H1 (cell line): Measurements from ENCODE around the gene CD164L2. TPM values are rescaled to one million over a fixed set of nuclear protein-coding genes. Genes with fewer than 3 reads are reported as not detected.

Experiments used
- CTCF ChIA-PET: fragments of 300-600 bp; sonication (Branson Sonifier 250); formaldehyde crosslinking; loops from one replicate; lab custom pipeline; 2021; ENCODE audit not compliant: partially characterized antibody; lab: Charles Lee
- POLR2A ChIA-PET: fragments of 300-600 bp; sonication (Branson Sonifier 250); formaldehyde crosslinking; loops from one replicate; lab custom pipeline; 2021; ENCODE audit warnings: inconsistent platforms; ENCODE audit not compliant: partially characterized antibody; lab: Charles Lee
- DNase-seq, 2 experiments: peaks; one replicate each; pipeline versions ENCODE4 v3.0.0 to v3.0.0-alpha.2; 2010 to 2022; ENCODE audit warnings: low spot score in 2 of 2, low read depth in 1 of 2, mixed read lengths in 1 of 2
- FAIRE-seq: peaks from 2 replicates; lab custom pipeline; 2011; peaks lifted over from hg19 to GRCh38; lab: Jason Lieb, UNC
- H2AFZ ChIP-seq: 2 replicates; pipeline ENCODE4 v1.8.1; 2012; ENCODE audit warnings: low read length, inconsistent platforms
- H2AK5ac ChIP-seq: 2 replicates; pipeline ENCODE4 v1.6.1; 2013; ENCODE audit warnings: low read depth, low read length
- H2BK120ac ChIP-seq: replicated peaks from 2 replicates; pipeline ENCODE3; 2013; ENCODE audit warnings: low read depth, low read length, inconsistent platforms
- H2BK12ac ChIP-seq: 2 replicates; pipeline ENCODE4 v1.6.1; 2013; ENCODE audit warnings: low read depth, low read length
- H2BK15ac ChIP-seq: 2 replicates; pipeline ENCODE4 v1.6.1; 2013; ENCODE audit warnings: low read length
- H2BK20ac ChIP-seq: 2 replicates; pipeline ENCODE4 v1.6.1; 2013; ENCODE audit warnings: low read length
- H2BK5ac ChIP-seq: 2 replicates; pipeline ENCODE4 v1.6.1; 2013; ENCODE audit warnings: low read depth, low read length
- H3K14ac ChIP-seq: 2 replicates; pipeline ENCODE4 v1.6.1; 2013; ENCODE audit warnings: inconsistent platforms; ENCODE audit not compliant: insufficient read length
- H3K18ac ChIP-seq: 2 replicates; pipeline ENCODE4 v1.6.1; 2013; ENCODE audit warnings: low read length; ENCODE audit errors: extremely low read depth
- H3K23ac ChIP-seq: 2 replicates; pipeline ENCODE4 v1.6.1; 2013; ENCODE audit warnings: inconsistent platforms; ENCODE audit not compliant: insufficient read length
- H3K23me2 ChIP-seq: 2 replicates; pipeline ENCODE4 v1.6.1; 2013; ENCODE audit warnings: low read depth, low read length
- H3K27ac ChIP-seq: 2 replicates; pipeline ENCODE4 v1.6.1; 2011; ENCODE audit warnings: low read depth, low read length, inconsistent platforms
- H3K27me3 ChIP-seq, 4 experiments: replicated peaks in 1 of 4; 1 replicate in 1 of 4; 2 replicates in 3 of 4; pipeline versions ENCODE4 v1.6.1 to v1.8.1; 2011 to 2013; ENCODE audit warnings: low read length in 3 of 4, mild to moderate bottlenecking in 3 of 4, inconsistent platforms in 2 of 4, mixed read lengths in 2 of 4, moderate library complexity in 1 of 4; ENCODE audit not compliant: control insufficient read depth in 3 of 4, insufficient read depth in 3 of 4; ENCODE audit errors: extremely low read depth in 1 of 4
- H3K36me3 ChIP-seq, 4 experiments: 2 replicates each; pipeline versions ENCODE4 v1.6.1 to v1.8.1; 2011 to 2013; ENCODE audit warnings: mild to moderate bottlenecking in 4 of 4, low read length in 3 of 4, moderate library complexity in 2 of 4, control low read depth in 1 of 4, inconsistent platforms in 1 of 4; ENCODE audit not compliant: insufficient read depth in 4 of 4, control insufficient read depth in 2 of 4
- H3K4ac ChIP-seq: replicated peaks from 2 replicates; pipeline ENCODE3; 2013; ENCODE audit warnings: low read length, low read depth, mixed read lengths, inconsistent platforms; ENCODE audit not compliant: insufficient read length
- H3K4me1 ChIP-seq, 4 experiments: replicated peaks in 1 of 4; 1 replicate in 1 of 4; 2 replicates in 3 of 4; pipeline versions ENCODE4 v1.6.1 to v1.8.1; 2011 to 2013; ENCODE audit warnings: low read length in 3 of 4, inconsistent platforms in 2 of 4, mixed read lengths in 1 of 4; ENCODE audit not compliant: insufficient read depth in 4 of 4, control insufficient read depth in 3 of 4
- H3K4me2 ChIP-seq, 2 experiments: 2 replicates each; pipeline versions ENCODE4 v1.6.1 to v1.8.1; 2011 to 2013; ENCODE audit warnings: low read depth in 2 of 2, low read length in 2 of 2, control low read depth in 1 of 2, inconsistent platforms in 1 of 2, mild to moderate bottlenecking in 1 of 2; ENCODE audit not compliant: insufficient read depth in 1 of 2
- H3K4me3 ChIP-seq, 4 experiments: fragments of 200-600, 300-600 bp in 1 of 4; sonication (generic), shearing (Covaris generic), sonication (Bioruptor Twin) in 1 of 4; 2 replicates each; pipeline versions ENCODE4 v1.5.1 to v1.8.1; 2011 to 2016; ENCODE audit warnings: low read length in 4 of 4, low read depth in 3 of 4, control low read depth in 2 of 4, inconsistent platforms in 2 of 4, mild to moderate bottlenecking in 2 of 4, mixed read lengths in 1 of 4, moderate library complexity in 1 of 4; ENCODE audit not compliant: insufficient read depth in 2 of 4; ENCODE audit errors: extremely low read depth in 1 of 4
- H3K56ac ChIP-seq: replicated peaks from 2 replicates; pipeline ENCODE3; 2013; ENCODE audit warnings: low read depth, mild to moderate bottlenecking, mixed read lengths, low read length, inconsistent platforms; ENCODE audit not compliant: insufficient read length
- H3K79me1 ChIP-seq: 2 replicates; pipeline ENCODE4 v1.6.1; 2013; ENCODE audit warnings: low read depth, low read length, control low read depth
- H3K79me2 ChIP-seq, 2 experiments: 2 replicates each; pipeline versions ENCODE4 v1.6.1 to v1.8.1; 2012 to 2013; ENCODE audit warnings: low read length in 2 of 2, mild to moderate bottlenecking in 2 of 2, inconsistent platforms in 1 of 2; ENCODE audit not compliant: insufficient read depth in 2 of 2, control insufficient read depth in 1 of 2
- H3K9ac ChIP-seq, 4 experiments: replicated peaks in 1 of 4; 1 replicate in 1 of 4; 2 replicates in 3 of 4; pipeline versions ENCODE4 v1.6.1 to v1.8.1; 2011 to 2013; ENCODE audit warnings: low read depth in 3 of 4, low read length in 3 of 4, control low read depth in 2 of 4, mild to moderate bottlenecking in 2 of 4, moderate library complexity in 2 of 4, inconsistent platforms in 1 of 4; ENCODE audit errors: extremely low read depth in 1 of 4
- H3K9me3 ChIP-seq, 2 experiments: 2 replicates each; pipeline versions ENCODE4 v1.6.1 to v1.8.1; 2012 to 2013; ENCODE audit warnings: mild to moderate bottlenecking in 2 of 2, moderate library complexity in 2 of 2, control low read depth in 1 of 2, inconsistent platforms in 1 of 2, low read depth in 1 of 2, low read length in 1 of 2, mixed read lengths in 1 of 2; ENCODE audit not compliant: insufficient read depth in 2 of 2
- H4K20me1 ChIP-seq, 2 experiments: replicated peaks in 1 of 2; 2 replicates each; pipeline versions ENCODE3 to v1.8.1; 2011 to 2013; ENCODE audit warnings: inconsistent platforms in 2 of 2, low read length in 2 of 2, mild to moderate bottlenecking in 1 of 2; ENCODE audit not compliant: insufficient read depth in 2 of 2, control insufficient read depth in 1 of 2
- H4K5ac ChIP-seq: 2 replicates; pipeline ENCODE4 v1.6.1; 2013; ENCODE audit warnings: low read length, low read depth, mixed read lengths, inconsistent platforms; ENCODE audit not compliant: insufficient read length
- H4K8ac ChIP-seq: 2 replicates; pipeline ENCODE4 v1.8.0; 2013; ENCODE audit warnings: mild to moderate bottlenecking, moderate library complexity, low read length, inconsistent platforms; ENCODE audit not compliant: insufficient read depth; ENCODE audit errors: extremely low read depth
- H4K91ac ChIP-seq: replicated peaks from 2 replicates; pipeline ENCODE3; 2013; ENCODE audit warnings: low read length, mixed read lengths, inconsistent platforms; ENCODE audit not compliant: insufficient read length
- CTCF ChIP-seq, 3 experiments: IDR thresholded peaks; 1 replicate in 2 of 3; 2 replicates in 1 of 3; pipeline versions ENCODE4 v1.5.1 to v1.6.1; 2011; ENCODE audit warnings: low read length in 3 of 3, mild to moderate bottlenecking in 3 of 3, inconsistent platforms in 2 of 3, low read depth in 1 of 3, moderate library complexity in 1 of 3; ENCODE audit not compliant: insufficient read depth in 1 of 3; ENCODE audit errors: control extremely low read depth in 1 of 3
- NANOG ChIP-seq: IDR thresholded peaks from 2 replicates; pipeline ENCODE4 v1.6.1; 2011; ENCODE audit warnings: low read length, low read depth, mild to moderate bottlenecking, inconsistent platforms; ENCODE audit not compliant: insufficient read depth, poor library complexity, severe bottlenecking
- RAD21 ChIP-seq, 2 experiments: IDR thresholded peaks in 1 of 2; conservative IDR thresholded peaks in 1 of 2; 2 replicates each; pipeline ENCODE4 v1.6.1; 2011; ENCODE audit warnings: low read depth in 2 of 2, low read length in 2 of 2, improper control_type of control experiment in 1 of 2, inconsistent platforms in 1 of 2, mild to moderate bottlenecking in 1 of 2, moderate library complexity in 1 of 2
- SP4 ChIP-seq: IDR thresholded peaks from 2 replicates; pipeline ENCODE4 v1.6.1; 2012; ENCODE audit warnings: low read length, inconsistent platforms
- SRF ChIP-seq: IDR thresholded peaks from 2 replicates; pipeline ENCODE4 v1.6.1; 2011; ENCODE audit warnings: mild to moderate bottlenecking, low read depth, low read length, moderate library complexity
- YY1 ChIP-seq: IDR thresholded peaks from 2 replicates; pipeline ENCODE4 v1.6.1; 2011; ENCODE audit warnings: low read depth, mild to moderate bottlenecking, low read length
- WGBS, 2 experiments: shearing (Covaris generic) in 1 of 2; methylation state at CpG; one replicate each; pipeline versions ENCODE4 v1.1.6 to v1.1.7; 2013 to 2015; ENCODE audit warnings: low lambda C conversion rate in 2 of 2, mixed read lengths in 2 of 2, inconsistent platforms in 1 of 2, low coverage in 1 of 2, missing lambda C conversion rate in 1 of 2; ENCODE audit not compliant: insufficient replicate concordance in 2 of 2, insufficient coverage in 1 of 2, insufficient read length in 1 of 2; ENCODE audit errors: extremely low coverage in 1 of 2, missing lambda C conversion rate in 1 of 2; 5-methylcytosine and 5-hydroxymethylcytosine counted together
- polyA plus RNA-seq, 7 experiments: library from polyadenylated mRNA; depleted of rRNA in 3 of 7; stranded (reverse) in 5 of 7; unstranded in 2 of 7; fragments of >200 nt in 5 of 7; fragments of 200-250 nt in 2 of 7; gene quantifications; 1 replicate in 5 of 7; 2 replicates in 1 of 7; 4 replicates in 1 of 7; pipeline versions ENCODE4 v1.2.1 to v1.2.3, GENCODE V29; 2011 to 2013; ENCODE audit warnings: missing spikeins in 2 of 7, mixed read lengths in 2 of 7
- total RNA-seq: library from RNA; stranded (reverse); fragmentation: NEBNext Ultra II Directional; extraction: Animal tissue kit (Norgen Biotek cat#: 25700); gene quantifications from 2 replicates; pipeline ENCODE4 v1.2.1, GENCODE V29; 2021

The CD164L2 gene
- total and polyA plus RNA-seq, 2 of the 8 experiments (the other 6 are each of a cell fraction or from before 2014, with no cell fraction given) = 3.3 TPM

GRCh38 chr1:27416387-27417111 is 33.4 kb upstream of the CD164L2 start:
- no peak overlapping the region for H2BK20ac ChIP-seq
- H3K14ac ChIP-seq = no peak overlapping the region
- DNase-seq = no peak
- CTCF ChIA-PET = interaction anchor here (0.6 to 37.8 kb wide), 29 partner anchors 8 to 253 kb away, joined by 3 to 863 read pairs (median 4); partner anchors contain the start of genes AHDC1 and CD164L2
- no peaks in the 10 kb centered on the region for H3K27me3 ChIP-seq
- FAIRE-seq = peak; percentile 52
- no peak overlapping the region for H2BK12ac ChIP-seq
- H3K4me3 ChIP-seq = no peak overlapping the region
- H2BK120ac ChIP-seq = no peak overlapping the region
- peaks cover 5 to 12% (median 9%) of the 10 kb centered on the region in 4 experiments; a peak in 6 of 7 replicates for H3K4me1 ChIP-seq
- H3K36me3 ChIP-seq = peaks cover 29 to 52% (median 43%) of the 10 kb centered on the region in 4 experiments
- no peaks in the 10 kb centered on the region for H4K20me1 ChIP-seq
- POLR2A ChIA-PET = interaction anchor here (0.6 to 1.6 kb wide), 10 partner anchors 8 to 853 kb away, joined by 3 to 5 read pairs (median 3); partner anchors contain the start of gene AHDC1
- no peak overlapping the region for H4K5ac ChIP-seq
- WGBS, 2 experiments = 80% methylated on average over 3 of the region's 3 CpGs; no CpG with 5 or more reads in 1 of the 2 experiments
- no peaks in the 10 kb centered on the region for H3K23me2 ChIP-seq
- H2AFZ ChIP-seq = no peak overlapping the region
- no peak overlapping the region for H3K27ac ChIP-seq
- H3K79me1 ChIP-seq = no peaks in the 10 kb centered on the region; the same call in 1 of the 2 replicates
- no peak overlapping the region for H4K8ac ChIP-seq
- H3K56ac ChIP-seq = no peak overlapping the region
- H2BK15ac ChIP-seq = no peak overlapping the region
- no peak overlapping the region for H2BK5ac ChIP-seq
- TF ChIP-seq SP4 (no peak), YY1 (peak; percentile 82; the same call in 1 of the 2 replicates), SRF (0 out of 2 replicates have a peak, but pooled peaks have one; percentile 11), CTCF (IDR thresholded peaks at IDR 0.05; ENCODE audit: control extremely low read depth in 1 of 3, insufficient read depth in 1 of 3, low read depth in 1 of 3, low read length in 3 of 3) (peak; percentile 46 to 90 (median 79)), NANOG (no peak), RAD21 (IDR thresholded peaks at IDR 0.05 in 1 of 2, conservative IDR thresholded peaks at IDR 0.05 in 1 of 2; ENCODE audit: low read depth in 2 of 2, low read length in 2 of 2) (peak; percentile 70 to 80)
- H3K9ac ChIP-seq = no peak overlapping the region
- no peak overlapping the region for H3K18ac ChIP-seq
- no peak overlapping the region for H2AK5ac ChIP-seq
- no peaks in the 10 kb centered on the region for H3K9me3 ChIP-seq
- no peak overlapping the region for H3K4me2 ChIP-seq
- no peak overlapping the region for H4K91ac ChIP-seq
- no peak overlapping the region for H3K4ac ChIP-seq
- H3K23ac ChIP-seq = no peak overlapping the region
- no peaks in the 10 kb centered on the region; a peak in 1 of 4 replicates for H3K79me2 ChIP-seq
